GM10266 (cell line): ENCODE measurements around the gene GNMT.
A peak's percentile ranks its signal among the peaks of the same experiment; 100 is the strongest.

Experiments
- DNase-seq: peaks from one replicate; pipeline ENCODE4 v3.0.0; 2012; ENCODE audit errors: extremely low spot score
- TF ChIP-seq, protein P1 (sequence below): IDR thresholded peaks from 2 replicates; pipeline ENCODE4 v1.5.1; 2012; ENCODE audit warnings: mild to moderate bottlenecking, low read depth; ENCODE audit not compliant: control insufficient read depth, insufficient read depth; ENCODE audit errors: missing control alignments

The GNMT gene

DNA sequence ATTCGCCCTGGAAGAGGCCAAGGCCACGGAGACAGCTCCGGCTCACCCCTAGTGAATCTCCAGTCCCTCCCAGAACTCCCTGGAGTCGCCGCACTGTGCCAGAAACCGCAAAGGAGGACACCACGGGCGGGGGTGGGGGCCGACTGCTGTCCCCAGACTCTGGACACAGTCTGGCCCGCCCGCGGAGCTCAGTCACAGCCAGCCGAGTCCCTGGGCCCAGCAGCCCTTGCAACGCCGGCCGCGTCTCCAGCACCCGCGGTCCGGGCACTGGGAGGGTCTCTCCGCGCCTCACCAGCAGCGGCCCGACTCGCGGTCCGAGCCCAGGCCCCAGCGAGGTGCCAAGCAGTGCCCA, 17.9 kb downstream of the GNMT start:
- no peak for DNase-seq
- TF ChIP-seq, protein P1, sequence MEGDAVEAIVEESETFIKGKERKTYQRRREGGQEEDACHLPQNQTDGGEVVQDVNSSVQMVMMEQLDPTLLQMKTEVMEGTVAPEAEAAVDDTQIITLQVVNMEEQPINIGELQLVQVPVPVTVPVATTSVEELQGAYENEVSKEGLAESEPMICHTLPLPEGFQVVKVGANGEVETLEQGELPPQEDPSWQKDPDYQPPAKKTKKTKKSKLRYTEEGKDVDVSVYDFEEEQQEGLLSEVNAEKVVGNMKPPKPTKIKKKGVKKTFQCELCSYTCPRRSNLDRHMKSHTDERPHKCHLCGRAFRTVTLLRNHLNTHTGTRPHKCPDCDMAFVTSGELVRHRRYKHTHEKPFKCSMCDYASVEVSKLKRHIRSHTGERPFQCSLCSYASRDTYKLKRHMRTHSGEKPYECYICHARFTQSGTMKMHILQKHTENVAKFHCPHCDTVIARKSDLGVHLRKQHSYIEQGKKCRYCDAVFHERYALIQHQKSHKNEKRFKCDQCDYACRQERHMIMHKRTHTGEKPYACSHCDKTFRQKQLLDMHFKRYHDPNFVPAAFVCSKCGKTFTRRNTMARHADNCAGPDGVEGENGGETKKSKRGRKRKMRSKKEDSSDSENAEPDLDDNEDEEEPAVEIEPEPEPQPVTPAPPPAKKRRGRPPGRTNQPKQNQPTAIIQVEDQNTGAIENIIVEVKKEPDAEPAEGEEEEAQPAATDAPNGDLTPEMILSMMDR = no peak

DNA sequence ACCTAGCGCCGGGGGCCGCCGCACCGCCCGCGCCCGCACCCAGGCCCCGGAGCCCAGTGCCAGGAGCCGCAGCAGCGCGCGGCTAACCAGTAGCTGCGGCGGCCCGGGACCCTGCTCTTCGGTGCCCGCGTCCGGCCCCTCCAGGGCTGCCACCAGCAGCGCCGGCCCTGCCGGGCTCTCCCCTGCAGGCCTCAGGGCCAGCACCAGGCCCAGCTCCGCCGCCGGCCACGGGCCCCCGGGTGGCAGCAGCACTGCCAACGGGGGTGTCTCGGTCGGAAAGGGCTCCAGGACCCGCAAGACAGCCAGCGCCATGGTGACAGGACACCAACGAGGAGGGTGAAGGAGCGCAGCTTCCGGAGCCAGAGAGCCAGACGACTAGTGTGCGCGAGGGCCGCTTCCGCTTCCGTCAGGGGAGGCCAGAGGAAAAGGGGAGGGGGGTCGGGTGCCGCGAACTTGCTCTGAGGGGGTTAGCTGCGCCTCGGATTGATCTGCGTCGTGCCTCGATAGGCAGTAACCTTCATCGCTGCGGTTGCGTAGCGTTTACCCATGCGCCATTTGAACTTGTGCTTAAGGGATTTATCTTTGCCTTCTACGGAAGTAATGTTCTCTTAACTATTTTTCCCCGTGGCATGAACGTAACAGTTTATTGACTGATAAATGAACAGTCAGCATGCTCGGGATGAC, 18.4 kb downstream of the GNMT start, which contains the start of gene PEX6:
Gene PEX6, minus strand, starts transcription at position 343 of the 684 bp plus-strand sequence. Its CDS starts 31 bp downstream, at position 312.
- peak; percentile 95 for DNase-seq
- TF ChIP-seq, protein P1 = no peak

DNA sequence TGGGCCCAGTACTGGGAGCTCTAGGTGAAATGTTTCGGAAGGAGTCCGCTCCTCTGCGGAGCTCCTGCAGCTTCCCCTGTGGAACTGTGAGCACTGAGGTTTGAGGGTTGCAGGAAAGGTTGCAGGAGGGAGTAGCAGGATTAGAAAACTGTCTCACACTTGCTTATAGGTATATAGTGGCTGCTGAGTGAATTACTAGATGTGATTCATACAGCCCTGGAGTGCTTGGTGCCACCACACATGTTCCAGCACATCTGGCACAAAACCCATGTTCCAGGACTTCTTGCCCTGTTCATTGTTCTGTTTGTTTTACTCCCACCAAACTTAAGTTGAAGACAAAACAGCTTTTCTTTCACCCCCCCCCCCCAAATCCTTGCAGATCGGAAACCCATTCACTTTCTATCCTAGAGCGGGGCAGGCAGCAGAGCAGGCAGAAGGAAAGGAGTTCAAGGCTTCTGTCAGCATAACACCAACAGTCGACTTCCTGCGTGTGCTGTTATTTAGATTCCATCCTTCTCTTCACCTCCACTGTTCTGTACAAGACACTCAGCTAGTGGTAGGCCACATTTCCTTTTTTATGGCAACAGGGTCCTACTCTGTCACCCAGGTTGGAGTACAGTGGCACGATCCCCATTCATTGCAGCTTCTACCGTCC, 19.1 kb downstream of the GNMT start:
- DNase-seq = peak; percentile 40
- TF ChIP-seq, protein P1 = no peak

DNA sequence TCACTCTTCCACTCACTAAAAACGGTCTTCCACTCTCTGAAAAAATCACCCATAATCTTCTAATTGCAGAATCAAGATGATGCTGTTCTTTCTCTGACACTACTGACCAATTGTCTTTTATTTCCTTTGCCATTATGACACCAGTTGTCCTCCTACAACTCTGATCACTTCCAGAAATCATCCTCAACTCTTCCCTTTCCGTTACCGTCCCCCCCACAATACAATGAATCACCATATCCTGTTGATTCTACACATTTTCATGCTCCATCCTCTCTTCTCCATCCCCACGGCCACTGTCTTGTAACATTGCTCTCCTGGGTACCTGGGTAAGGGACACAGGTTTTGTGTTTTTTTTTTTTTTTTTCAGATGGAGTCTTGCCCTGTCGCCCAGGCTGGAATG, 21.3 kb downstream of the GNMT start:
- DNase-seq = no peak
- TF ChIP-seq, protein P1 = no peak

DNA sequence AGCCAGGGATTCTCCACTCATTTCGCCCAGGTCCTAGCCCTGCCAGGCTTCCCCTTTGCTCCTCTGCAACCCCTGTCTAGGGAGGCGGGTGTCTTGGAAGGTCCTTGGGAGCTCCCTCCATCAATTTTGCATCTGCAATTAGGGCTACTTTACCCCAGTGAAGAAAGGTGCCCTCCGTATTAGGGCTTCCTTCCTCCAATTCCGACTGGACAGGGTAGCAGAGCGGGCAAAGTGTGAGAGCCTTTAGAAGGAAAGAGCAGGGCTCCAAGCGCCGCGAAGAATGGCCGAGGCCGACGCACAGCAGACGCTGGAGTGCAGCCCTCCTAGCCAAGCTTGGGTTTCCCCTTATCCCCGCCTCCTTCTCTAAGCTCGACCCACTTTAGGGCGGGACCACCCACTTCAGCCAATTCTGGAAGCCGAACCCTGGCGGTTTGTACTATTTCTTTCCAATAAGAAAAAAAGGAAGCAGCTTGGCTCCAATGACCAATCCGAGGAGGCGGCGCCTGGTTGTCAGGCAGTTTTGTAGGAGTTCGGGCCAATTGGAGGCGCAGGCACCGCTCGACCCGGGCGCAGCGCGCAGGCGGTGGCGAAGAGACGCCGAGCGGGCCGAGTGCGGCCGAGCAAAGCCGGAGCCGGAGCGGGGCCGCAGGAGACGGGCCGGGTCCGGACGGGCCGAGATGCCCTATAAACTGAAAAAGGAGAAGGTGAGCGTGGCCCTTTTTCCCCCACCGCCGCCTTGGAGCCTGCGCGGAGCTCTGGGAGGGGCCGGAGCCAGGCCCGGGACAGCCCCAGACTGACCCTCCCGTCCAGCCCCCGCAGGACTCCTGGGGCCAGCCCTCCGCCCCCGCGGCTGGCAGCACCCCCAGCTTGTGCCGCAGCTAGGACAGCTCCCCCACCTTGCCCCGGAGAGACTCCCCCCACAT, 23.7 kb downstream of the GNMT start, which contains the start of gene PPP2R5D:
Gene PPP2R5D, plus strand, starts transcription at position 570 of the 923 bp plus-strand sequence. Its CDS starts 108 bp downstream, at position 678.
- TF ChIP-seq, protein P1 = no peak

DNA sequence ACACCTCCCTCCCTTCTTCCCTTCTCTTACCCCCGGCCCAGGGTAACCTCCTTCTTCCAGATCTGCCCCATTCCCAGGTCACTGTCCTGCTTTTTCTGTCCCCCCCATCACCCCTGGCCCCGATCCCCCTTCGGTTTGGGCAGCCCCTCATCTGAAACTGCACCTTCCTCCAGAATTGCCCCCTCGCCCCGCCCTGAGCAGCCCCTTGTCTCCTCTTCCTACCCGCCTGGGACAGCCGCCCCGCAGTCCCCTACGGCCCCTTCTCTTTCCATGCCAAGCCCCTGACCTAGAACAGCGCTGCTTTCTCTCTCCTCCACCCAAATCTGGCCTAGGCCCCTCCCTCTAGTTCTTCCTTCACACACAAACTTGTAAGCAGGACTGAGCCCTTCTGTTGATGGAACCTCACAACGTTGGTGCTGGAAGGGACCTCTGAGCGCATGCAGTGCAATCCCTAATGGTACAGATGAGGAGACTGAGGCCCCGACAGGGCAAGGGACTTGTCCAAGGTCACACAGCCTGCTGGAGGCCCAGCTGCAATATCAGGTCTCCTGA, 24.4 kb downstream of the GNMT start:
- DNase-seq = no peak
- TF ChIP-seq, protein P1 = no peak

More for the DNA sequence above, 23.7 kb downstream of the GNMT start, which contains the start of gene PPP2R5D:
- DNase-seq = peak; percentile 97
